NCI-H82 (cell line): ENCODE data around the gene DNASE1L2.
"Not testable (repeated sequence)": the region's sequence is repeated elsewhere in the genome, so short reads cannot be mapped to it uniquely, and the experiment has no call there.

Experiments
- DNase-seq: peaks from one replicate; lab custom pipeline; 2025; lab: John Stamatoyannopoulos, UW

Gene DNASE1L2

GRCh38 chr16:2236337-2237101 lies at the start of gene DNASE1L2:
Gene DNASE1L2 (plus strand): TSS chr16:2236444. CDS start chr16:2236817, 373 bp downstream.
- DNase-seq = peak; percentile 64

- DNase-seq = no peak
Observed at GRCh38 chr16:2186505-2186904, 49.7 kb upstream of the DNASE1L2 start.

GRCh38 chr16:2187212-2187611 lies 49.0 kb upstream of the DNASE1L2 start:
- DNase-seq = no peak

GRCh38 chr16:2188395-2188794 lies 47.8 kb upstream of the DNASE1L2 start:
- DNase-seq = no peak

- no peak for DNase-seq
Observed at GRCh38 chr16:2189252-2189893, 46.9 kb upstream of the DNASE1L2 start.

GRCh38 chr16:2190002-2190658 lies 46.1 kb upstream of the DNASE1L2 start:
- DNase-seq = no peak

GRCh38 chr16:2190659-2191445 lies 45.4 kb upstream of the DNASE1L2 start:
- DNase-seq = peak; percentile 36

GRCh38 chr16:2191446-2191706 lies 44.9 kb upstream of the DNASE1L2 start:
- DNase-seq = no peak

- DNase-seq = peak; percentile 59
Observed at GRCh38 chr16:2194166-2194834, 41.9 kb upstream of the DNASE1L2 start.

- peak; percentile 75 for DNase-seq
Observed at GRCh38 chr16:2194852-2195321, 41.4 kb upstream of the DNASE1L2 start.

GRCh38 chr16:2195322-2196161 lies 40.7 kb upstream of the DNASE1L2 start:
- DNase-seq = peak; percentile 54

- DNase-seq = peak; percentile 52
Observed at GRCh38 chr16:2196162-2196980, 39.9 kb upstream of the DNASE1L2 start, which contains the start of gene CASKIN1. Gene CASKIN1 (minus strand): TSS chr16:2196605. CDS start chr16:2196432, 173 bp downstream.

GRCh38 chr16:2196981-2197511 lies 39.2 kb upstream of the DNASE1L2 start:
- no peak for DNase-seq

- no peak for DNase-seq
Observed at GRCh38 chr16:2197765-2198164, 38.5 kb upstream of the DNASE1L2 start.

GRCh38 chr16:2198283-2198682 lies 38.0 kb upstream of the DNASE1L2 start:
- DNase-seq = no peak

- no peak for DNase-seq
Observed at GRCh38 chr16:2199095-2199494, 37.1 kb upstream of the DNASE1L2 start.

- no peak for DNase-seq
Observed at GRCh38 chr16:2199621-2200139, 36.6 kb upstream of the DNASE1L2 start.

- DNase-seq = no peak
Observed at GRCh38 chr16:2200313-2200712, 35.9 kb upstream of the DNASE1L2 start.

GRCh38 chr16:2203119-2203688 lies 33.0 kb upstream of the DNASE1L2 start:
- not testable (repeated sequence) for DNase-seq
